Suppressor macrophage (primary cell): ENCODE results near the gene GCN1.
A peak's percentile ranks its signal among the peaks of the same experiment; 100 is the strongest.
"Not testable (repeated sequence)": the region's sequence is repeated elsewhere in the genome, so short reads cannot be mapped to it uniquely, and the experiment has no call there.

Source experiments
- DNase-seq, 4 experiments: peaks; one replicate each; pipeline ENCODE4 v3.0.0-alpha.2; 2020 to 2022

GCN1 gene

GRCh38 chr12:120213182-120213581 lies 18.7 kb upstream of the GCN1 start:
- DNase-seq, result not testable (repeated sequence)

DNA sequence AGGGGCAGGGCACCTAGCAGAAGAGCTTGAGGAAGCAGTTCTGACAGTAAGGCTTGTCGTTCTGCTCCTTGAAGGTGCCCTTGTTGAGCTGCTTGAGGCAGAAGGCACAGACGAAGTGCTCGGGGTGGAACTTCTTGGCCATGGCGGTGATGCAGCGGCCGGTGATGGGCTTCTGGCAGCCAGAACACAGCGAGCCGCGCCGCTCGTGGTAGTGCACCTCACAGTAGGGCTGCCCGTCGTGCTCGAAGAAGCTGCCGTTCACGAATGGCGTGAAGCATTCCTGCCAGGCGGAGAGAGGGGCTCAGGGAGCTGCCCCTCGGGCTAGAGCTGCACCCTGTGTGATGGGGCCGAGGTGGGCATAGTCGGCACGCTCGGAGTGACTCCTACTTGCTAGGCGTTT lies 17.8 kb upstream of the GCN1 start:
- DNase-seq, result no peak

- no peak for DNase-seq
These were observed 17.4 kb upstream of the GCN1 start for GRCh38 chr12:120211904-120212283.

DNA sequence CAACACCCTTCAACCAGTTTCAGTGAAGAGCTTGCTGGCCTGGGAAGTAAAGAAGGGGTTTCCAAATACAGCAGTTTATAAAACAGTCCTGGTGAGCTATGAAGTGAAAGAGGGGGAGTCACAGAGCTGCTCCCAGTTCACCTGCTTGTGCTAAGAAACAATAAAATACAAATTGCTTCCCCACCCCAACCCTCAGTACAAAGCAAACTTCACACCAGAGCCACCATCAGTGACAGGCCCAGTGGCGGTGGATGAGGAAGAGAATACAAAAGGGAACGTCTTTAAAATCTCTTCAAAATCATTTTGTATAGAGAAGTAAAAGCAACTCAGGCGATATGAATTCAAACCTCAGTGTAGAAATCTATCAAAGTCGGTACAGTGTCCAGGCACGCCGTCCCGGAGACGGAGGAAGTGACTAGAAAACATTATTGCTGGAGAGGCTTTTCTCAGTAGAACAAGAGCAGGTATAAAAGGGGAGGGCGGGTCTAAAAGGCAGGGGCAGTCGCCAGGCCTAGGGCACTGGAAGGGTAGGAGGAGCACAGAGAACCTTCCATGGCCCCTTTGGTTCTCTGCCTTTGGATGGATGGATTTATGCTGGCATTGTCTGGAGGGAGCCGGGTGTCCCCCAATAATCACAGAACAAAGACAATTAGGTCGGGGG lies 16.9 kb upstream of the GCN1 start:
- no peak for DNase-seq

- DNase-seq, result no peak
These were observed 15.3 kb upstream of the GCN1 start for GRCh38 chr12:120209851-120210250.

DNA sequence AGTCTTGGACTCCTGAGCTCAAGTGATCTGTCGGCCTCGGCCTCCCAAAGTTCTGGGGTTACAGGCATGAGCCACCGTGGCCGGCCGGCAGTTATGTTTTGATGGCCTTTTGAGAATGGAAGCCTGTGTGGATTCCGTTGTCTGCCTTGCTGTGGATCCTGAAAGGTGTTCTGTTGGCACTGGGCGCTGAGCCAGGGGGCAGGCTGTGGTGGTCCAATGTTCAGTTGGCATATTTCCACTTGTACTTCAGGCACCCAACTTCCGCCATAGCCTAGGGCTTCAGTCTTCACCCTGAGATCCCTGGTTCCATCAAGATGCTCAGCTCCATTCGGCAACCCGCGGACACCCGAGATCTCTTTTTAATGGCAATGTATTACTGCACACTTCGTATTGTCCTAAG lies 12.7 kb upstream of the GCN1 start:
- DNase-seq, result no peak

- not testable (repeated sequence) for DNase-seq
These were observed 12.3 kb upstream of the GCN1 start for GRCh38 chr12:120206781-120207180.

GRCh38 chr12:120206228-120206627 lies 11.7 kb upstream of the GCN1 start:
- no peak for DNase-seq

GRCh38 chr12:120204171-120204570 lies 9.7 kb upstream of the GCN1 start:
- no peak for DNase-seq

DNA sequence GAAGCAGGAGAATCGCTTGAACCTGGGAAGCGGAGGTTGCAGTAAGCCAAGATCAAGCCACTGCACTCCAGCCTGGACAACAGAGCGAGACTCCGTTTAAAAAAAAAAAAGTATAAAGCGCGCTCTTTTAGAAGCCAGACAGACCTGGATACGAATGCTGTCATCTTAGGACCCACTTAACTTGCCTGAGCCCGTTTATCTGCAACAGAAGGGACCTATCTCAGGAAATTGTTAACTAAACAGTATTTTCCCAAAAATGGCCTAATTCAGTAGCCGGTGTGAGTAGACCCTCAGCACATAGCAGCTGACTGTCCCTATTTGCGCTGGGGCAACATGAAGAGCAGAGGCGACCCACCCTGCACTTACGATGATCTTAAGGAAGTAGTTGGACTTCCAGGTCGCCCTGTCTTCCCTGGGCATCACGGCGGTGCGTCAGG lies 5.9 kb upstream of the GCN1 start:
- no peak for DNase-seq

- DNase-seq, result peak in 3 of 4 experiments; percentile 17 to 50 (median 40)
These were observed 5.2 kb upstream of the GCN1 start for GRCh38 chr12:120199595-120200306.

- no peak for DNase-seq
These were observed 4.5 kb upstream of the GCN1 start for GRCh38 chr12:120199025-120199424.

- DNase-seq, result no peak
These were observed 3.0 kb upstream of the GCN1 start for GRCh38 chr12:120197542-120197887.

- not testable (repeated sequence) for DNase-seq
These were observed 2.5 kb upstream of the GCN1 start for GRCh38 chr12:120196817-120197541.

DNA sequence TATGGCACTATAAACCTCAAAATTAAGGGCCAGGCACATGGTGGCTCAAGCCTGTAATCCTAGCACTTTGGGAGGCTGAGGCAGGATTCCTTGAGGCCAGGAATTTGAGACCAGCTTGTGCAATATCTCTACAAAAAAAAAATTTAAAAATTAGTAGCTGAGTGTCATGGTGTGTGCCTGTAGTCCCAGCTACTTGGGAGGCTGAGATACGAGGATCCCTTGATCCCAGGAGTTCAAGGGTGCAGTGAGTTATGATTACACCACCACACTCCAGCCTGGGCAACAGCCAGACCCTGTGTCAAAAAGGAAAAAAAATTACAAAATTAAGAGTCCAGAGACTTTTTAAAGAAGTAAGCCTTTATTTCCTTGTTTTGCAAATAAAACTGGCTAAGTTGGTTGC lies 1.8 kb upstream of the GCN1 start:
- DNase-seq, result no peak

DNA sequence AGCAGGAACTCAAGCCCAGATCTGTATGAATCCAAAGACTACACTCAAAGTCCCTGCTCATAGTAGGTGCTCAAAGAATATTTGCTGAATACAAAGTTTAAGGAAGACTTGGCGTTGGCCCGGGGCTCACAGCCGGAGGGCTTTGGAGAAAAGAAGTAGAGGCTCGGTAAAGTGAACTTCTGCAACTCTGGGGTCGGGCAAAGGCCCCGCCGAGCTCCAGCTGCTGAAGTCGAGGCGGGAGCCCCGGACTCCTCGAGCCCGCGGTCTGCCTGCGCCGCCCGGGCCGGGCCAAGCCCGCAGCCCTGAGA lies 335 bp downstream of the GCN1 start:
- no peak for DNase-seq

DNA sequence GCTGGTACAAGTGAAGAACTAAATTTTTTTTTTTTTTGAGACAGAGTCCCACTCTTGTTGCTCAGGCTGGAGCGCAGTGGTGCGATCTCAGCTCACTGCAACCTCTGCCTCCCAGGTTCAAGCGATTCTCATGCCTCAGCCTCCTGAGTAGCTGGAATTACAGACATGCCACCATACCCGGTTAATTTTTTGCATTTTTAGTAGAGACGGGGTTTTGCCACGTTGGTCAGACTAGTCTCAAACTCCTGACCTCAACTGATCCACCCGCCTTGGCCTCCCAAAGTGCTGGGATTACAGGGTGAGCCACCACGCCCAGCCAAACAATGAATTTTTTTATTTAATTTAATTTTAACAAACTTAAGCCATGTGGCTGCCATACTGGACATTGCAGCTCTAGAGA lies 1.2 kb downstream of the GCN1 start:
- DNase-seq, result not testable (repeated sequence)

GRCh38 chr12:120190985-120191480 lies 3.5 kb downstream of the GCN1 start:
- no peak for DNase-seq

- DNase-seq, result no peak
These were observed 4.1 kb downstream of the GCN1 start for GRCh38 chr12:120190386-120190785.

- DNase-seq, result no peak
These were observed 7.9 kb downstream of the GCN1 start for GRCh38 chr12:120186654-120187053.

- no peak for DNase-seq
These were observed 11.3 kb downstream of the GCN1 start for GRCh38 chr12:120183211-120183631.

GRCh38 chr12:120181991-120182631 lies 12.4 kb downstream of the GCN1 start:
- no peak for DNase-seq

- no peak for DNase-seq
These were observed 13.5 kb downstream of the GCN1 start for GRCh38 chr12:120180975-120181374.
